ENCODE data around the gene TMEM150B.

Gene TMEM150B

GRCh38 chr19:55275851-55276719, 49.1 kb downstream of the TMEM150B start:
- FAIRE-seq, result peak; percentile 65

GRCh38 chr19:55273978-55274707, 51.0 kb downstream of the TMEM150B start:
- no peak for FAIRE-seq

GRCh38 chr19:55272142-55272541, 53.0 kb downstream of the TMEM150B start:
- FAIRE-seq, result no peak

- no peak for FAIRE-seq
These were observed 54.8 kb downstream of the TMEM150B start for GRCh38 chr19:55270172-55270942.

GRCh38 chr19:55269299-55269698, 55.8 kb downstream of the TMEM150B start:
- no peak for FAIRE-seq

GRCh38 chr19:55266840-55267239, 58.3 kb downstream of the TMEM150B start:
- FAIRE-seq, result no peak

- no peak for FAIRE-seq
These were observed 58.7 kb downstream of the TMEM150B start for GRCh38 chr19:55266404-55266803.

- FAIRE-seq, result no peak
These were observed 59.3 kb downstream of the TMEM150B start for GRCh38 chr19:55265723-55266386.

GRCh38 chr19:55265173-55265572, 60.0 kb downstream of the TMEM150B start:
- no peak for FAIRE-seq

- no peak for FAIRE-seq
These were observed 60.6 kb downstream of the TMEM150B start for GRCh38 chr19:55264531-55264930.

All from islet of Langerhans (tissue), 1 donor.